Parathyroid adenoma (tissue), 2 donors: Measurements from ENCODE around the gene MREG.
A peak's percentile ranks its signal among the peaks of the same experiment; 100 is the strongest.
"Not testable (repeated sequence)": the region's sequence is repeated elsewhere in the genome, so short reads cannot be mapped to it uniquely, and the experiment has no call there.

Source experiments
- H2AFZ ChIP-seq: fragments of 300-600 bp; sonication (generic); one replicate; pipeline ENCODE4 v1.7.0; 2017; ENCODE audit warnings: antibody characterized with exemption, mild to moderate bottlenecking
- H3K27ac ChIP-seq: fragments of 300-600 bp; sonication (generic); one replicate; pipeline ENCODE4 v1.7.0; 2017
- H3K27me3 ChIP-seq: fragments of 300-600 bp; sonication (generic); one replicate; pipeline ENCODE4 v1.7.0; 2017; ENCODE audit warnings: low read length; ENCODE audit not compliant: control insufficient read depth, insufficient read depth
- H3K36me3 ChIP-seq: fragments of 300-600 bp; sonication (generic); one replicate; pipeline ENCODE4 v1.7.0; 2017; ENCODE audit warnings: low read length; ENCODE audit not compliant: control insufficient read depth, insufficient read depth
- H3K4me1 ChIP-seq: fragments of 300-600 bp; sonication (generic); one replicate; pipeline ENCODE4 v1.7.0; 2017; ENCODE audit warnings: control low read depth
- H3K4me2 ChIP-seq: fragments of 300-600 bp; sonication (generic); one replicate; pipeline ENCODE4 v1.7.0; 2017; ENCODE audit warnings: low read length
- H3K4me3 ChIP-seq: fragments of 300-600 bp; sonication (generic); one replicate; pipeline ENCODE4 v1.7.0; 2017; ENCODE audit warnings: low read depth, low read length
- H3K79me2 ChIP-seq: fragments of 300-600 bp; sonication (generic); one replicate; pipeline ENCODE4 v1.7.0; 2017; ENCODE audit warnings: control low read depth
- H3K9ac ChIP-seq: fragments of 300-600 bp; sonication (generic); one replicate; pipeline ENCODE4 v1.7.0; 2017; ENCODE audit warnings: mild to moderate bottlenecking
- H3K9me3 ChIP-seq: fragments of 300-600 bp; sonication (generic); one replicate; pipeline ENCODE4 v1.7.0; 2017; ENCODE audit warnings: low read length; ENCODE audit not compliant: control insufficient read depth
- CTCF ChIP-seq: fragments of 300-600 bp; sonication (generic); IDR thresholded peaks from one replicate; pipeline ENCODE4 v1.7.0; 2017; ENCODE audit warnings: antibody characterized with exemption, mild to moderate bottlenecking
- donor health status: primary hyperparathyroidism.

Gene MREG

GRCh38 chr2:216001216-216002100, 11.9 kb downstream of the MREG start:
- Histone ChIP-seq H3K27me3 (no peaks in the 10 kb centered on the region), H3K9ac (no peak overlapping the region), H3K9me3 (no peaks in the 10 kb centered on the region), H2AFZ (peak overlapping the region; percentile 35), H3K27ac (no peak overlapping the region), H3K4me2 (no peak overlapping the region), H3K36me3 (no peaks in the 10 kb centered on the region), H3K79me2 (peaks cover 6% of the 10 kb centered on the region), H3K4me3 (no peak overlapping the region), H3K4me1 (peaks cover 5% of the 10 kb centered on the region)
- TF ChIP-seq CTCF: no peak

- Histone ChIP-seq H3K36me3 (no peaks in the 10 kb centered on the region), H3K27me3 (no peaks in the 10 kb centered on the region), H3K4me2 (no peak overlapping the region), H3K9me3 (no peaks in the 10 kb centered on the region), H3K9ac (no peak overlapping the region), H3K27ac (no peak overlapping the region), H3K4me3 (no peak overlapping the region), H3K79me2 (peaks cover 6% of the 10 kb centered on the region), H3K4me1 (peaks cover 5% of the 10 kb centered on the region), H2AFZ (no peak overlapping the region)
- no peak for TF ChIP-seq CTCF
Measured at GRCh38 chr2:215998636-215999035, 14.7 kb downstream of the MREG start.

- Histone ChIP-seq H2AFZ (no peak overlapping the region), H3K27me3 (no peaks in the 10 kb centered on the region), H3K27ac (no peak overlapping the region), H3K4me1 (peaks cover 5% of the 10 kb centered on the region), H3K79me2 (peaks cover 6% of the 10 kb centered on the region), H3K9me3 (no peaks in the 10 kb centered on the region), H3K4me3 (no peak overlapping the region), H3K4me2 (no peak overlapping the region), H3K9ac (no peak overlapping the region), H3K36me3 (no peaks in the 10 kb centered on the region)
- no peak for TF ChIP-seq CTCF
Measured at GRCh38 chr2:215997219-215997618, 16.1 kb downstream of the MREG start.

- Histone ChIP-seq H2AFZ (no peak overlapping the region), H3K4me3 (no peak overlapping the region), H3K27me3 (no peaks in the 10 kb centered on the region), H3K9ac (no peak overlapping the region), H3K9me3 (no peaks in the 10 kb centered on the region), H3K4me2 (no peak overlapping the region), H3K4me1 (no peaks in the 10 kb centered on the region), H3K36me3 (no peaks in the 10 kb centered on the region), H3K79me2 (peaks cover 6% of the 10 kb centered on the region), H3K27ac (no peak overlapping the region)
- no peak for TF ChIP-seq CTCF
Measured at GRCh38 chr2:215994911-215995310, 18.4 kb downstream of the MREG start.

- not testable (repeated sequence) for H2AFZ ChIP-seq
Measured at GRCh38 chr2:215988556-215989207, 24.7 kb downstream of the MREG start.

More at GRCh38 chr2:215988556-215989207, 24.7 kb downstream of the MREG start:
- H3K9ac ChIP-seq, H3K27me3 ChIP-seq, H3K9me3 ChIP-seq, H3K4me2 ChIP-seq, H3K36me3 ChIP-seq, H3K27ac ChIP-seq, H3K4me3 ChIP-seq, H3K4me1 ChIP-seq, H3K79me2 ChIP-seq: not testable (repeated sequence)
